Stimulated activated CD4-positive, alpha-beta T cell treated with anti-CD3 and anti-CD28 coated beads, TNF-alpha, amount 100 ng/mL, for 48 hours (primary cell): ENCODE measurements around the gene FCRL5.
"Not testable (repeated sequence)": the region's sequence is repeated elsewhere in the genome, so short reads cannot be mapped to it uniquely, and the experiment has no call there.

Experiments
- DNase-seq, 3 donors: peaks; one replicate each; pipeline ENCODE4 v3.0.0-alpha.2; 2020; ENCODE audit warnings: low read depth in 3 of 3

Gene FCRL5

GRCh38 chr1:157487504-157487903 lies 64.8 kb downstream of the FCRL5 start:
- no peak for DNase-seq

GRCh38 chr1:157487096-157487495 lies 65.2 kb downstream of the FCRL5 start:
- no peak for DNase-seq

DNA sequence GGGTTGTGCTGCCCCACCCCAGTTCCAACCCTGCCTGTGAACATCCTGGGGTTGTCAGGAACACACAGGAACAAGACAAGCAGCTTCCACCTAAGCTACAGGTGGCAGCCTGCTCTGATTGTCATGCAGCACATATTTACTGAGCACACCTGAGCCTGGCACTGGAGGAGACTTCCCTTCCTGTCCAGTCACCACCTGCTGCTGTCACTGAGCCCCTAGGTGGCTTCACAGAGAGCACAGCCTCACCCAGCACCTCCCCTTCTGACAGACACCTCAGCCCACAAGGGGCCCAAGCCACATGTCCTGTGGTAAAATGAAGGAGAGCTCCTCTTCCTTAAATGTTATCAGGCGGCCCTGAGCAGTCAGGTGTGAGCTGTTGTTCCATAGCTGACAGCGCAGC lies 65.9 kb downstream of the FCRL5 start:
- DNase-seq: not testable (repeated sequence)

DNA sequence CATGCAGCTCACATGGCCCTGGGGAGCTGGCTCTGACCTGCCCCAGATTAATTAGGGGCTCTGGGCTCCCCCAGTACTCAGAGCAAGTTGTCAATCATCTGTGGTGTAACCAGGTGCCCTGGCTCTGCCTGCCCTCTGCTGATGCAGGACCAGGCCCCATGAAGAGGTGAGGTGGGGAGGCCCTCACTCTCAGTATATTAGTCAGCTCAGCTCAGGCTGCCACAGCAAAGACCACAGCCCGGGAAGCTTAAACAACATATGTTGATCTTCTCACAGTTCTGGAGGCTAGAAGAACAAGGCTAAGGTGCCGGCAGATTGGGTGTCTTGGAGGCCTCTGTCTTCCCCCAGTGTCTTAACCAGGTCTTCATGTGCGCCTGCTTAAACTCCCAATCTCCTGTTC lies 66.5 kb downstream of the FCRL5 start:
- no peak for DNase-seq

GRCh38 chr1:157484573-157484972 lies 67.7 kb downstream of the FCRL5 start:
- DNase-seq: no peak

- DNase-seq: no peak
These were observed 68.7 kb downstream of the FCRL5 start for GRCh38 chr1:157483635-157484034.

GRCh38 chr1:157482717-157483116 lies 69.6 kb downstream of the FCRL5 start:
- DNase-seq: no peak

- no peak for DNase-seq
These were observed 70.1 kb downstream of the FCRL5 start for GRCh38 chr1:157482174-157482573.

- no peak for DNase-seq
These were observed 74.3 kb downstream of the FCRL5 start for GRCh38 chr1:157478030-157478429.

DNA sequence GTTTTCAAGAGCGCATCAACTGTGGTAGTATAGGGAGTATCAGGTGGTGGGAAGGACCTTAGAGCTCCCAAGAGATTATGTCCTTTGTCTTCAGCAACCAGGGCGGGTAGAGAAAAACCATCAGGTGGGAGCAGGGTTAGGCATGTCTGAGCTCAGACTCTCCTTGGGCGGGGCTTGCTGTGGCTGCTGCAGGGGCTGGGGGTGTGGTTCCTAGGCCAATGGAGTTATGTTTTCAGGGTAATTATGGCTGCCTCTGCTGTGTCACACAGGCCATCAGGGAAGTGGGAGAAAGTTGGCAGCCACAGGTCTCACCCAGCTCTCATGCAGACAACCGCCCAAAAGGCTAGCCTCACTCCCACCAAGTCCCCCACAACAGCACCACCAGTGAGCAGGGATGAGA lies 74.9 kb downstream of the FCRL5 start:
- DNase-seq: no peak

DNA sequence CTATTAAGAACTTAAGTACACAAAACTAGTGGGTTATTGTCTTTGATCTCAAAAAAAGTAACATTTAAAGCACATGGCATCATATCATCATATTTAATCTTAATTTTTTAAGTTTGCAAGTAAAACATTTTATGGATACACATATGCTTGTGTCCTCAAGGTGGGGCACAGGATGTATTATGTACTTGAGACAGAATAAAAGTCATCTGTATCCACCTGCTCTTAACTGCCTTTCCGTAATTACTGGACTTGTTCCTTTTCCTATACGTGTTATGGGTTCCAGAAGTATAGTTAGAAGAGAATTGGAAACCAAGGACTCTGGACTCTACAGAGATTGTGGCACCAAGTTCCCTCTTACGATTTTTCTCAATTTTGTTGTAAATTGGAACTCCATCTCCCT lies 79.4 kb downstream of the FCRL5 start:
- DNase-seq: no peak

GRCh38 chr1:157472056-157472701 lies 80.1 kb downstream of the FCRL5 start:
- no peak for DNase-seq

GRCh38 chr1:157471531-157471930 lies 80.8 kb downstream of the FCRL5 start:
- no peak for DNase-seq

GRCh38 chr1:157469752-157470675 lies 82.3 kb downstream of the FCRL5 start:
- no peak for DNase-seq

- no peak for DNase-seq
These were observed 83.0 kb downstream of the FCRL5 start for GRCh38 chr1:157469300-157469699.

DNA sequence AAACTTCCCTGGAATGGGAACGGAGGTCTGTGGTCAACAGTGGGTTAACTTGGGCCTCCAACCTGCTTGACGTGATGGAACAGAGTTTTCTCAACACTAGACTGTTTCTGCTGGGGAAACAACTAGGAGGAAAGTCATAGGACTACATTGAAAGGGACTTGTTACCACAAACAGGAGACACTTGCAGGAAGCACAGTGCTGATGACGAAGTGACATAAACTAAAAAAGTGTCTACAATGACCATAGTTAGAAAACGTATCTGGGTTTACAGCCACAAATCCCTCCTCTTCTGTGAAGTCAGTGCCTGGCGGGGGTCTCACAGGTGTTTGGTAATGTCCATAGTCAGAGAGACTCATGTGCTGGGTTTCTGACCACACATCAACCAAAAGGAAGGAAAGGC lies 86.3 kb downstream of the FCRL5 start:
- no peak for DNase-seq
